Tibial nerve (tissue), 4 donors: ENCODE data around the gene NFAT5. TPM values are rescaled to one million over a fixed set of nuclear protein-coding genes. Genes with fewer than 3 reads are reported as not detected.

Experiments used
- DNase-seq, 2 donors: peaks; one replicate each; pipeline ENCODE4 v3.0.0-alpha.2; 2019; ENCODE audit warnings: low spot score in 2 of 2
- H3K27ac ChIP-seq, 4 donors: fragments of 200-600 bp; sonication (generic) in 3 of 4; one replicate each; pipeline ENCODE4 v1.5.1; 2017 to 2019; ENCODE audit warnings: mild to moderate bottlenecking in 1 of 4
- H3K27me3 ChIP-seq, 2 donors: fragments of 200-600 bp; sonication (generic) in 1 of 2; one replicate each; pipeline versions ENCODE4 v1.5.1 to v1.6.0; 2017 to 2019
- H3K36me3 ChIP-seq, 3 donors: fragments of 200-600 bp; sonication (generic); one replicate each; pipeline ENCODE4 v1.5.1; 2018 to 2019
- H3K4me1 ChIP-seq, 4 donors: fragments of 200-600 bp; sonication (generic) in 3 of 4; one replicate each; pipeline ENCODE4 v1.5.1; 2017 to 2019
- H3K4me3 ChIP-seq, 4 donors: fragments of 200-600 bp; sonication (generic) in 3 of 4; one replicate each; pipeline ENCODE4 v1.5.1; 2017 to 2019; ENCODE audit warnings: mild to moderate bottlenecking in 1 of 4, moderate library complexity in 1 of 4
- H3K9me3 ChIP-seq, 4 donors: fragments of 200-600 bp; sonication (generic) in 3 of 4; one replicate each; pipeline ENCODE4 v1.5.1; 2017 to 2019
- EP300 ChIP-seq, 2 donors: sonication (generic); formaldehyde crosslinking; IDR thresholded peaks; one replicate each; pipeline ENCODE4 v1.6.1; 2017; ENCODE audit warnings: antibody characterized with exemption in 2 of 2, mild to moderate bottlenecking in 1 of 2
- POLR2A ChIP-seq, 2 donors: fragments of 450-650 bp; IDR thresholded peaks; one replicate each; pipeline ENCODE4 v1.6.1; 2017; ENCODE audit warnings: antibody characterized with exemption in 2 of 2, mild to moderate bottlenecking in 2 of 2, moderate library complexity in 2 of 2
- WGBS, 2 donors: methylation state at CpG; one replicate each; pipeline ENCODE4 v1.1.5; 2018; 5-methylcytosine and 5-hydroxymethylcytosine counted together
- total RNA-seq, 4 donors: library from RNA; depleted of rRNA; stranded (reverse); fragments of >200 nt; gene quantifications; one replicate each; pipeline ENCODE4 v1.1.0, GENCODE V29; 2016
- TF ChIP-seq, protein P1 (sequence below), 5 experiments: fragments of 200-600 bp in 3 of 5; fragments of 450-650 bp in 2 of 5; sonication (generic) in 3 of 5; IDR thresholded peaks; one replicate each; pipeline ENCODE4 v1.5.1; 2016 to 2019; ENCODE audit warnings: antibody characterized with exemption in 5 of 5, mild to moderate bottlenecking in 3 of 5, moderate library complexity in 2 of 5

The NFAT5 gene
- total RNA-seq, 4 donors from 2014 or later = 53.2 to 61.4 (median 57.5) TPM

- TF ChIP-seq POLR2A (IDR thresholded peaks at IDR 0.05) = no peak
- no peak for TF ChIP-seq EP300 (IDR thresholded peaks at IDR 0.05)
- TF ChIP-seq, protein P1, sequence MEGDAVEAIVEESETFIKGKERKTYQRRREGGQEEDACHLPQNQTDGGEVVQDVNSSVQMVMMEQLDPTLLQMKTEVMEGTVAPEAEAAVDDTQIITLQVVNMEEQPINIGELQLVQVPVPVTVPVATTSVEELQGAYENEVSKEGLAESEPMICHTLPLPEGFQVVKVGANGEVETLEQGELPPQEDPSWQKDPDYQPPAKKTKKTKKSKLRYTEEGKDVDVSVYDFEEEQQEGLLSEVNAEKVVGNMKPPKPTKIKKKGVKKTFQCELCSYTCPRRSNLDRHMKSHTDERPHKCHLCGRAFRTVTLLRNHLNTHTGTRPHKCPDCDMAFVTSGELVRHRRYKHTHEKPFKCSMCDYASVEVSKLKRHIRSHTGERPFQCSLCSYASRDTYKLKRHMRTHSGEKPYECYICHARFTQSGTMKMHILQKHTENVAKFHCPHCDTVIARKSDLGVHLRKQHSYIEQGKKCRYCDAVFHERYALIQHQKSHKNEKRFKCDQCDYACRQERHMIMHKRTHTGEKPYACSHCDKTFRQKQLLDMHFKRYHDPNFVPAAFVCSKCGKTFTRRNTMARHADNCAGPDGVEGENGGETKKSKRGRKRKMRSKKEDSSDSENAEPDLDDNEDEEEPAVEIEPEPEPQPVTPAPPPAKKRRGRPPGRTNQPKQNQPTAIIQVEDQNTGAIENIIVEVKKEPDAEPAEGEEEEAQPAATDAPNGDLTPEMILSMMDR (IDR thresholded peaks at IDR 0.05) = no peak
- WGBS, 2 donors = 93 to 94% methylated on average over 35 of the region's 35 CpGs
- DNase-seq = no peak
- H3K9me3 ChIP-seq = no peaks in the 10 kb centered on the region
- H3K4me3 ChIP-seq = no peak overlapping the region
- peaks cover 0 to 14% (median 0%) of the 10 kb centered on the region in 4 donors for H3K4me1 ChIP-seq
- no peaks in the 10 kb centered on the region for H3K27me3 ChIP-seq
- no peak overlapping the region for H3K27ac ChIP-seq
- peaks cover 0 to 100% (median 9%) of the 10 kb centered on the region in 3 donors for H3K36me3 ChIP-seq
These were observed 178.8 kb downstream of the NFAT5 start for GRCh38 chr16:69744363-69745231.

- Histone ChIP-seq H3K9me3 (no peaks in the 10 kb centered on the region), H3K4me1 (peaks cover 0 to 14% (median 0%) of the 10 kb centered on the region in 4 donors), H3K4me3 (no peak overlapping the region), H3K27ac (no peak overlapping the region), H3K36me3 (peaks cover 0 to 100% (median 9%) of the 10 kb centered on the region in 3 donors), H3K27me3 (no peaks in the 10 kb centered on the region)
- no peak for DNase-seq
- no peak for TF ChIP-seq EP300 (IDR thresholded peaks at IDR 0.05)
- TF ChIP-seq, protein P1 (IDR thresholded peaks at IDR 0.05) = no peak
- TF ChIP-seq POLR2A (IDR thresholded peaks at IDR 0.05) = no peak
- 90 to 97% methylated on average over 11 of the region's 11 CpGs for WGBS, 2 donors
These were observed 179.5 kb downstream of the NFAT5 start for GRCh38 chr16:69745232-69745612.

DNA sequence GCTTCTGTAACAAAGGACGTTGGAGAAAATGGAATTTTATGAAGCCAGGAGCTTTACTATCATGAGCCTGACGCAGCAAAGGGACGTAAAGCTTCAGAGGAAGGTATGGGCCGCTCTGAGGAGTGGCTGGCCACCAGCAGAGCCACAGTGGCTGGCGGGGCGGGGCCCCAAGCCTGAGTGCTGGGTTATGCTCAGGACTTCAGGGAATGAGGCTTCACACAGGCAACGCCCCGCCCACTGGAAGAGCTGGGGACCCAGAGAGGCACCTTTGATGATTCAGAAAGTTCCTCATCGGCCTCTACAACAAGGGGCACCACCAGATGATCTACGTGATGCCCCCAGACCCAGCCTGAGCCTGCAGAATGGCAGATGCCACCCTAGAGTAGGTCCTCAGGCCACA is 180.2 kb downstream of the NFAT5 start:
- no peak overlapping the region for H3K27ac ChIP-seq
- TF ChIP-seq POLR2A (IDR thresholded peaks at IDR 0.05) (no peak), EP300 (IDR thresholded peaks at IDR 0.05) (no peak)
- TF ChIP-seq, protein P1 (IDR thresholded peaks at IDR 0.05) = no peak
- no peaks in the 10 kb centered on the region for H3K27me3 ChIP-seq
- no peaks in the 10 kb centered on the region for H3K9me3 ChIP-seq
- H3K36me3 ChIP-seq = peaks cover 0 to 100% (median 9%) of the 10 kb centered on the region in 3 donors
- no peak for DNase-seq
- H3K4me3 ChIP-seq = no peak overlapping the region
- WGBS, 2 donors = 82 to 94% methylated on average over 9 to 10 of the region's 10 CpGs
- H3K4me1 ChIP-seq = peaks cover 0 to 14% (median 0%) of the 10 kb centered on the region in 4 donors

GRCh38 chr16:69747115-69747514 is 181.3 kb downstream of the NFAT5 start:
- Histone ChIP-seq H3K27me3 (no peaks in the 10 kb centered on the region), H3K4me1 (peaks cover 0 to 7% (median 0%) of the 10 kb centered on the region in 4 donors), H3K4me3 (no peak overlapping the region), H3K9me3 (no peaks in the 10 kb centered on the region), H3K36me3 (peaks cover 0 to 100% (median 9%) of the 10 kb centered on the region in 3 donors), H3K27ac (no peak overlapping the region)
- no peak for DNase-seq
- WGBS, 2 donors = 93 to 94% methylated on average over 8 of the region's 8 CpGs
- TF ChIP-seq, protein P1 (IDR thresholded peaks at IDR 0.05) = no peak
- no peak for TF ChIP-seq POLR2A (IDR thresholded peaks at IDR 0.05)
- no peak for TF ChIP-seq EP300 (IDR thresholded peaks at IDR 0.05)

DNA sequence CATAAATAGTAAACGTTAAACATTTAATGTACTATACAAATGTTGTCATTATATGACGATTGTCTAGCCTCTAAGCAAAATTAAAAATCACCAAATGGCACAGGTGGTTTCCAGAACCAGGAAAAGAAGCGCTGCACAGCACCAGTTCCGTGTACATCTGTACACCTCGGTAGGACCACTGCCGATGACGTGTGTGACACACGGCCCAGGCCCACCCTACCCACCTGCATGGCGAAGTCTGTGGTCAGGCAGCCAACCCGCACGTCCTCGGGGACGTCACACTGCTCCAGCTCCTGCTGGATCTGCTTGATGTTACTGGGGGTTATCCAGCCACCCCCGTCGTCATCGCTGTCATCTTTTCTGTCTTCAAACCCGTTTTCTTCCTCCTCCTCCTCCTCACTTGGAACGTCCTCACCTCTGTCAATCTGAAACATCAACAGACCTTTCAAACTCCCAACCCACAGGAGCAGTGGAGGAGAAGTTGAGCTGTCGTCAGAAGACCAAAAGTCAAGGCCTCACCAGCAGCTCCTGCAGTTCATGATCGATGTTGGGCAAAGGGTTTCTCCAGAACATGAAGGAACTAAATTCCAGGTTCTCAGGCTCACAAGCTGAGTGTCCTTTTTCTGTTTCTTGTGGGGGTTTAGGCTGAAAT is 183.1 kb downstream of the NFAT5 start:
- Histone ChIP-seq H3K4me1 (peaks cover 0 to 21% (median 10%) of the 10 kb centered on the region in 4 donors), H3K9me3 (no peaks in the 10 kb centered on the region), H3K27me3 (no peaks in the 10 kb centered on the region), H3K27ac (no peak overlapping the region), H3K36me3 (peaks cover 0 to 91% (median 9%) of the 10 kb centered on the region in 3 donors), H3K4me3 (no peak overlapping the region)
- 86 to 90% methylated on average over 20 of the region's 20 CpGs for WGBS, 2 donors
- no peak for DNase-seq
- no peak for TF ChIP-seq EP300 (IDR thresholded peaks at IDR 0.05)
- TF ChIP-seq POLR2A (IDR thresholded peaks at IDR 0.05) = no peak
- TF ChIP-seq, protein P1 (IDR thresholded peaks at IDR 0.05) = no peak
